NCI-H2081 treated with DMSO at 0.1 percent for 48 hours (cell line): Measurements from ENCODE around the gene OAS3.

Source experiments
- DNase-seq: peaks from one replicate; lab custom pipeline; 2025; lab: John Stamatoyannopoulos, UW

The OAS3 gene

GRCh38 chr12:113019025-113019424 lies 80.8 kb downstream of the OAS3 start:
- no peak for DNase-seq

- no peak for DNase-seq
Observed at GRCh38 chr12:113021500-113021899, 83.2 kb downstream of the OAS3 start.
